SK-N-SH (cell line): ENCODE data around the gene ADD3. TPM values are rescaled to one million over a fixed set of nuclear protein-coding genes. Genes with fewer than 3 reads are reported as not detected.

Experiments
- CTCF ChIA-PET: fragments of 300-600, 350-600 bp; formaldehyde crosslinking; extraction: SDS; loops from one replicate; lab custom pipeline; 2021; lab: Yijun Ruan, JAX
- POLR2A ChIA-PET: fragments of 350-600 bp; sonication (Branson Sonifier 250); formaldehyde crosslinking; extraction: SDS; loops from one replicate; lab custom pipeline; 2020; ENCODE audit warnings: antibody characterized with exemption, inconsistent platforms; lab: Yijun Ruan, JAX
- DNase-seq: peaks from one replicate; pipeline ENCODE4 v3.0.0; 2012
- H2AFZ ChIP-seq: fragments of 200-600 bp; sonication (generic); 2 replicates; pipeline ENCODE4 v1.8.1; 2016; ENCODE audit warnings: antibody characterized with exemption, mild to moderate bottlenecking, low read depth
- H3F3A ChIP-seq: fragments of 200-600 bp; sonication (generic); replicated peaks from 2 replicates; pipeline ENCODE3; 2016; ENCODE audit warnings: antibody characterized with exemption, mild to moderate bottlenecking; ENCODE audit not compliant: insufficient read depth
- H3K27ac ChIP-seq, 2 experiments: fragments of 200-500 bp in 1 of 2; fragments of 200-600 bp in 1 of 2; sonication (Bioruptor generic) in 1 of 2; sonication (generic), shearing (Covaris generic) in 1 of 2; 2 replicates each; pipeline versions ENCODE4 v1.5.1 to v1.6.1; 2014 to 2016; ENCODE audit warnings: low read depth in 2 of 2, inconsistent platforms in 1 of 2, low read length in 1 of 2, mild to moderate bottlenecking in 1 of 2, mixed read lengths in 1 of 2
- H3K27me3 ChIP-seq: fragments of 200-600 bp; sonication (generic), shearing (Covaris generic); 2 replicates; pipeline ENCODE4 v1.6.1; 2016; ENCODE audit warnings: mixed run types; ENCODE audit not compliant: insufficient read depth
- H3K36me3 ChIP-seq, 2 experiments: fragments of 200-500 bp in 1 of 2; fragments of 200-600 bp in 1 of 2; sonication (Bioruptor generic) in 1 of 2; sonication (generic) in 1 of 2; replicated peaks in 1 of 2; 2 replicates each; pipeline versions ENCODE3 to v1.5.1; 2014 to 2016; ENCODE audit warnings: low read length in 1 of 2, mild to moderate bottlenecking in 1 of 2; ENCODE audit not compliant: insufficient read depth in 2 of 2, control insufficient read depth in 1 of 2
- H3K4me1 ChIP-seq, 2 experiments: fragments of 200-500 bp in 1 of 2; fragments of 200-600 bp in 1 of 2; sonication (Bioruptor generic) in 1 of 2; sonication (generic), shearing (Covaris generic) in 1 of 2; 2 replicates each; pipeline versions ENCODE4 v1.5.1 to v1.6.1; 2014 to 2016; ENCODE audit warnings: low read depth in 1 of 2, low read length in 1 of 2, mixed run types in 1 of 2; ENCODE audit not compliant: insufficient read depth in 2 of 2, control insufficient read depth in 1 of 2
- H3K4me2 ChIP-seq: fragments of 200-600 bp; sonication (generic), shearing (Covaris generic); 2 replicates; pipeline ENCODE4 v1.6.1; 2017; ENCODE audit warnings: mixed run types
- H3K4me3 ChIP-seq, 2 experiments: fragments of 200-500 bp in 1 of 2; fragments of 200-600 bp in 1 of 2; sonication (Bioruptor generic) in 1 of 2; sonication (generic), shearing (Covaris generic) in 1 of 2; 2 replicates each; pipeline versions ENCODE4 v1.5.1 to v1.8.1; 2014 to 2016; ENCODE audit warnings: low read depth in 2 of 2, inconsistent platforms in 1 of 2, low read length in 1 of 2, mild to moderate bottlenecking in 1 of 2, mixed read lengths in 1 of 2, moderate library complexity in 1 of 2
- H3K79me2 ChIP-seq: fragments of 200-600 bp; sonication (generic); 2 replicates; pipeline ENCODE4 v1.8.1; 2017; ENCODE audit warnings: mild to moderate bottlenecking; ENCODE audit not compliant: insufficient read depth
- H3K9ac ChIP-seq: fragments of 200-600 bp; sonication (generic); 2 replicates; pipeline ENCODE4 v1.6.1; 2017; ENCODE audit warnings: mixed run types
- H3K9me2 ChIP-seq: fragments of 200-600 bp; sonication (generic); 2 replicates; pipeline ENCODE4 v1.6.1; 2017; ENCODE audit warnings: mixed run types
- H3K9me3 ChIP-seq: fragments of 200-600 bp; sonication (generic); 2 replicates; pipeline ENCODE4 v1.6.1; 2017; ENCODE audit warnings: mixed run types, mild to moderate bottlenecking, moderate library complexity
- H4K20me1 ChIP-seq: fragments of 200-600 bp; sonication (generic); 2 replicates; pipeline ENCODE4 v1.6.1; 2017; ENCODE audit warnings: mild to moderate bottlenecking, mixed run types; ENCODE audit not compliant: insufficient read depth
- FOXM1 ChIP-seq: IDR thresholded peaks from 2 replicates; pipeline ENCODE4 v1.4.0; 2012; ENCODE audit warnings: low read depth, mild to moderate bottlenecking
- GATA2 ChIP-seq: sonication (generic); formaldehyde crosslinking; IDR thresholded peaks from 2 replicates; pipeline ENCODE4 v1.5.0; 2020; ENCODE audit warnings: mild to moderate bottlenecking, missing genetic modification reagents
- MXI1 ChIP-seq: IDR thresholded peaks from 2 replicates; pipeline ENCODE4 v1.6.1; 2012; ENCODE audit warnings: mild to moderate bottlenecking, low read depth, low read length, improper control_type of control experiment
- NRF1 ChIP-seq: IDR thresholded peaks from 2 replicates; pipeline ENCODE4 v1.6.1; 2012; ENCODE audit warnings: low read depth, mild to moderate bottlenecking, low read length
- POLR2AphosphoS5 ChIP-seq: IDR thresholded peaks from 2 replicates; pipeline ENCODE4 v1.6.1; 2012; ENCODE audit warnings: low read depth, low read length
- SIN3A ChIP-seq: IDR thresholded peaks from 2 replicates; pipeline ENCODE4 v1.6.1; 2012; ENCODE audit warnings: low read depth, mild to moderate bottlenecking, low read length, moderate library complexity, borderline replicate concordance
- SMC3 ChIP-seq: IDR thresholded peaks from 2 replicates; pipeline ENCODE4 v1.6.1; 2012; ENCODE audit warnings: low read depth, low read length, improper control_type of control experiment
- WGBS: methylation state at CpG from one replicate; pipeline ENCODE4 v1.1.6; 2017; ENCODE audit warnings: low lambda C conversion rate; 5-methylcytosine and 5-hydroxymethylcytosine counted together
- polyA plus RNA-seq, 3 experiments: library from polyadenylated mRNA; depleted of rRNA; stranded (reverse); fragments of >200 nt; gene quantifications; 2 replicates each; pipeline ENCODE4 v1.2.3, GENCODE V29; 2012
- TF ChIP-seq, protein P1 (sequence below): IDR thresholded peaks from 2 replicates; pipeline ENCODE4; 2012
- TF ChIP-seq, protein P2 (sequence below): IDR thresholded peaks from 2 replicates; pipeline ENCODE4 v1.4.0; 2012; ENCODE audit warnings: low read depth
- TF ChIP-seq, protein P3 (sequence below): IDR thresholded peaks from 2 replicates; pipeline ENCODE4 v1.6.1; 2012; ENCODE audit warnings: mild to moderate bottlenecking, low read depth, low read length, moderate library complexity
- TF ChIP-seq, protein P4 (sequence below): fragments of 200-600 bp; sonication (generic); IDR thresholded peaks from 2 replicates; pipeline ENCODE4 v1.6.1; 2017; ENCODE audit warnings: antibody characterized with exemption, mild to moderate bottlenecking, moderate library complexity
- TF ChIP-seq, protein P5 (sequence below): fragments of 150-350 bp; IDR thresholded peaks from 2 replicates; pipeline ENCODE4 v1.6.1; 2017; ENCODE audit warnings: antibody characterized with exemption, low read length, low read depth, borderline replicate concordance

The ADD3 gene
- polyA plus RNA-seq, 1 of the 3 experiments (the other 2 are of a cell fraction), result 27.6 TPM

DNA sequence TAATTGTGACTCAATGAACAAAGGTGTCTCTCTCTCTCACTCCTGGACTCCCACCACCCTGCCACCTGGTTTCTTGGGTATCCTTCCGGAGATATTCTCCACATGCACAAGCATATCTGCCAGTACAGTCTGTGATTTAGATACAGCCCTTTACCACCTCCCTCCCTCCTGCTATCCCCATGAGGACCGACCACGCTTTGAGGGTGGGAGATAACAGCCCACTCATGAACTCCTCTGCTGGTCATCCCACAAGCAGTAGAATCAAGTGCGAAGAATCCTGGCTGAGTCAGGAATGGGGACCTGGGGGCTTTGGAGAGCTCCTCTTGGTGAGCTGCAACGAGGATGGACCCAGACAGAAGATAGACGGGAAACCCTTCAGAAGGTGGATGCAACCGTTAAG is 171.4 kb downstream of the ADD3 start:
- no peak overlapping the region for H3K27ac ChIP-seq
- no peaks in the 10 kb centered on the region for H3K9me3 ChIP-seq
- no peak overlapping the region for H3K9ac ChIP-seq
- no peaks in the 10 kb centered on the region for H3K27me3 ChIP-seq
- no peak overlapping the region for H3K4me3 ChIP-seq
- H2AFZ ChIP-seq, result no peak overlapping the region
- H3K4me1 ChIP-seq, result peaks cover 0 to 3% of the 10 kb centered on the region in 2 experiments; a peak in 3 of 4 replicates
- no peak overlapping the region for H3K4me2 ChIP-seq
- 84% methylated on average over 7 of the region's 7 CpGs for WGBS
- ChIA-PET CTCF (interaction anchor here (1.5 kb wide), 1 partner anchor 28 kb away, joined by 3 read pairs; the partner anchor contains the start of gene MXI1), POLR2A (no interaction called here)
- no peaks in the 10 kb centered on the region for H3K79me2 ChIP-seq
- H3K36me3 ChIP-seq, result no peaks in the 10 kb centered on the region
- H3K9me2 ChIP-seq, result no peaks in the 10 kb centered on the region
- TF ChIP-seq, protein P1, sequence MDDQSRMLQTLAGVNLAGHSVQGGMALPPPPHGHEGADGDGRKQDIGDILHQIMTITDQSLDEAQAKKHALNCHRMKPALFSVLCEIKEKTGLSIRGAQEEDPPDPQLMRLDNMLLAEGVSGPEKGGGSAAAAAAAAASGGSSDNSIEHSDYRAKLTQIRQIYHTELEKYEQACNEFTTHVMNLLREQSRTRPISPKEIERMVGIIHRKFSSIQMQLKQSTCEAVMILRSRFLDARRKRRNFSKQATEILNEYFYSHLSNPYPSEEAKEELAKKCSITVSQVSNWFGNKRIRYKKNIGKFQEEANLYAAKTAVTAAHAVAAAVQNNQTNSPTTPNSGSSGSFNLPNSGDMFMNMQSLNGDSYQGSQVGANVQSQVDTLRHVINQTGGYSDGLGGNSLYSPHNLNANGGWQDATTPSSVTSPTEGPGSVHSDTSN, result no peak
- TF ChIP-seq, protein P2, sequence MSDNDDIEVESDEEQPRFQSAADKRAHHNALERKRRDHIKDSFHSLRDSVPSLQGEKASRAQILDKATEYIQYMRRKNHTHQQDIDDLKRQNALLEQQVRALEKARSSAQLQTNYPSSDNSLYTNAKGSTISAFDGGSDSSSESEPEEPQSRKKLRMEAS, result no peak
- TF ChIP-seq GATA2 (no peak), FOXM1 (no peak), MXI1 (no peak), NRF1 (no peak), POLR2AphosphoS5 (no peak), SMC3 (no peak), SIN3A (no peak)
- TF ChIP-seq, protein P3, sequence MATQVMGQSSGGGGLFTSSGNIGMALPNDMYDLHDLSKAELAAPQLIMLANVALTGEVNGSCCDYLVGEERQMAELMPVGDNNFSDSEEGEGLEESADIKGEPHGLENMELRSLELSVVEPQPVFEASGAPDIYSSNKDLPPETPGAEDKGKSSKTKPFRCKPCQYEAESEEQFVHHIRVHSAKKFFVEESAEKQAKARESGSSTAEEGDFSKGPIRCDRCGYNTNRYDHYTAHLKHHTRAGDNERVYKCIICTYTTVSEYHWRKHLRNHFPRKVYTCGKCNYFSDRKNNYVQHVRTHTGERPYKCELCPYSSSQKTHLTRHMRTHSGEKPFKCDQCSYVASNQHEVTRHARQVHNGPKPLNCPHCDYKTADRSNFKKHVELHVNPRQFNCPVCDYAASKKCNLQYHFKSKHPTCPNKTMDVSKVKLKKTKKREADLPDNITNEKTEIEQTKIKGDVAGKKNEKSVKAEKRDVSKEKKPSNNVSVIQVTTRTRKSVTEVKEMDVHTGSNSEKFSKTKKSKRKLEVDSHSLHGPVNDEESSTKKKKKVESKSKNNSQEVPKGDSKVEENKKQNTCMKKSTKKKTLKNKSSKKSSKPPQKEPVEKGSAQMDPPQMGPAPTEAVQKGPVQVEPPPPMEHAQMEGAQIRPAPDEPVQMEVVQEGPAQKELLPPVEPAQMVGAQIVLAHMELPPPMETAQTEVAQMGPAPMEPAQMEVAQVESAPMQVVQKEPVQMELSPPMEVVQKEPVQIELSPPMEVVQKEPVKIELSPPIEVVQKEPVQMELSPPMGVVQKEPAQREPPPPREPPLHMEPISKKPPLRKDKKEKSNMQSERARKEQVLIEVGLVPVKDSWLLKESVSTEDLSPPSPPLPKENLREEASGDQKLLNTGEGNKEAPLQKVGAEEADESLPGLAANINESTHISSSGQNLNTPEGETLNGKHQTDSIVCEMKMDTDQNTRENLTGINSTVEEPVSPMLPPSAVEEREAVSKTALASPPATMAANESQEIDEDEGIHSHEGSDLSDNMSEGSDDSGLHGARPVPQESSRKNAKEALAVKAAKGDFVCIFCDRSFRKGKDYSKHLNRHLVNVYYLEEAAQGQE, result no peak
- TF ChIP-seq, protein P4, sequence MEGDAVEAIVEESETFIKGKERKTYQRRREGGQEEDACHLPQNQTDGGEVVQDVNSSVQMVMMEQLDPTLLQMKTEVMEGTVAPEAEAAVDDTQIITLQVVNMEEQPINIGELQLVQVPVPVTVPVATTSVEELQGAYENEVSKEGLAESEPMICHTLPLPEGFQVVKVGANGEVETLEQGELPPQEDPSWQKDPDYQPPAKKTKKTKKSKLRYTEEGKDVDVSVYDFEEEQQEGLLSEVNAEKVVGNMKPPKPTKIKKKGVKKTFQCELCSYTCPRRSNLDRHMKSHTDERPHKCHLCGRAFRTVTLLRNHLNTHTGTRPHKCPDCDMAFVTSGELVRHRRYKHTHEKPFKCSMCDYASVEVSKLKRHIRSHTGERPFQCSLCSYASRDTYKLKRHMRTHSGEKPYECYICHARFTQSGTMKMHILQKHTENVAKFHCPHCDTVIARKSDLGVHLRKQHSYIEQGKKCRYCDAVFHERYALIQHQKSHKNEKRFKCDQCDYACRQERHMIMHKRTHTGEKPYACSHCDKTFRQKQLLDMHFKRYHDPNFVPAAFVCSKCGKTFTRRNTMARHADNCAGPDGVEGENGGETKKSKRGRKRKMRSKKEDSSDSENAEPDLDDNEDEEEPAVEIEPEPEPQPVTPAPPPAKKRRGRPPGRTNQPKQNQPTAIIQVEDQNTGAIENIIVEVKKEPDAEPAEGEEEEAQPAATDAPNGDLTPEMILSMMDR, result no peak
- TF ChIP-seq, protein P5, sequence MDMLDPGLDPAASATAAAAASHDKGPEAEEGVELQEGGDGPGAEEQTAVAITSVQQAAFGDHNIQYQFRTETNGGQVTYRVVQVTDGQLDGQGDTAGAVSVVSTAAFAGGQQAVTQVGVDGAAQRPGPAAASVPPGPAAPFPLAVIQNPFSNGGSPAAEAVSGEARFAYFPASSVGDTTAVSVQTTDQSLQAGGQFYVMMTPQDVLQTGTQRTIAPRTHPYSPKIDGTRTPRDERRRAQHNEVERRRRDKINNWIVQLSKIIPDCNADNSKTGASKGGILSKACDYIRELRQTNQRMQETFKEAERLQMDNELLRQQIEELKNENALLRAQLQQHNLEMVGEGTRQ, result no peak
- no peaks in the 10 kb centered on the region for H3F3A ChIP-seq
- H4K20me1 ChIP-seq, result no peaks in the 10 kb centered on the region
- DNase-seq, result no peak
